ENCODE measurements around the gene P2RX2. TPM values are rescaled to one million over a fixed set of nuclear protein-coding genes. Genes with fewer than 3 reads are reported as not detected.

P2RX2 gene
- total RNA-seq, 1 donor from 2014 or later: not detected

- H4K20me1 ChIP-seq (ENCODE audit: low read depth): peaks cover 4% of the 10 kb centered on the region
- no peak overlapping the region for H3K4me3 ChIP-seq
- no peak overlapping the region for H3K9ac ChIP-seq
- Mint-ChIP-seq H3K27me3 (ENCODE audit: insufficient read depth, low read depth) (peaks cover 11% of the 10 kb centered on the region), H3K4me3 (peak overlapping the region; percentile 44), H3K9me3 (peaks cover 2% of the 10 kb centered on the region), H3K27ac (no peak overlapping the region), H3K4me1 (peaks cover 18% of the 10 kb centered on the region), H3K36me3 (no peaks in the 10 kb centered on the region)
- no peak overlapping the region for H3K27ac ChIP-seq
- no peaks in the 10 kb centered on the region for H3K9me3 ChIP-seq (ENCODE audit: low read depth)
- H3K36me3 ChIP-seq: no peaks in the 10 kb centered on the region
- TF ChIP-seq CTCF (IDR thresholded peaks at IDR 0.05): no peak
- no peak for TF ChIP-seq EZH2phosphoT487 (IDR thresholded peaks at IDR 0.05)
- TF ChIP-seq EZH2 (IDR thresholded peaks at IDR 0.05): no peak
- H3F3A ChIP-seq (ENCODE audit: low read depth): peaks cover 14% of the 10 kb centered on the region
- no peaks in the 10 kb centered on the region for H3K79me2 ChIP-seq (ENCODE audit: low read depth)
- no peak overlapping the region for H2AFZ ChIP-seq (replicated peaks)
- no peak overlapping the region for H3K4me2 ChIP-seq
- DNase-seq (ENCODE audit: low spot score): peak; percentile 97
- H3K4me1 ChIP-seq: no peaks in the 10 kb centered on the region
- H3K27me3 ChIP-seq: peaks cover 92% of the 10 kb centered on the region
Observed at GRCh38 chr12:132593938-132594358, 24.6 kb upstream of the P2RX2 start.

DNA sequence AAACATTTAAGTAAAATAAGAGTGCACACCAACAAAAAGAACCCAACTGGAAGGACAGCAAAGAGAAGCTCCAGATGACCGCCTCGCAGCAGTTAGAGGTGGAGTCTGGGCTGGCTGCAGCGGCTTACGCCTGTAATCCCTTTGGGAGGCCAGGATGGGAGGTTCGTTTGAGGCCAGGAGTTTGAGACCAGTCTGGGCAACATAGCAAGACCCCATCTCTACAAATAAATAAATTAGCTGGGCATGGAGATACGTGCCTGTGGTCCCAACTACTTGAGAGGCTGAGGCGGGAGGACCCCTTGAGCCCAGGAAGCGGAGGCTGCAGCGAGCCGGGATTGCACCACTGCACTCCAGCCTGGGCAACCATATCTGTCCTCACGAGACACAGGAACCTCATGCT lies 23.4 kb upstream of the P2RX2 start:
- no peak overlapping the region for H3K27ac Mint-ChIP-seq
- Histone ChIP-seq H3K9ac (no peak overlapping the region), H3K4me3 (no peak overlapping the region), H3F3A (ENCODE audit: low read depth) (peaks cover 14% of the 10 kb centered on the region), H3K4me1 (no peaks in the 10 kb centered on the region), H3K79me2 (ENCODE audit: low read depth) (no peaks in the 10 kb centered on the region), H2AFZ (replicated peaks) (no peak overlapping the region), H3K27ac (no peak overlapping the region), H3K9me3 (ENCODE audit: low read depth) (no peaks in the 10 kb centered on the region), H3K36me3 (no peaks in the 10 kb centered on the region), H4K20me1 (ENCODE audit: low read depth) (peaks cover 4% of the 10 kb centered on the region), H3K27me3 (peaks cover 92% of the 10 kb centered on the region), H3K4me2 (no peak overlapping the region)
- H3K9me3 Mint-ChIP-seq: peaks cover 2% of the 10 kb centered on the region
- TF ChIP-seq CTCF (IDR thresholded peaks at IDR 0.05): no peak
- TF ChIP-seq EZH2phosphoT487 (IDR thresholded peaks at IDR 0.05): no peak
- no peak for TF ChIP-seq EZH2 (IDR thresholded peaks at IDR 0.05)
- no peak for DNase-seq (ENCODE audit: low spot score)
- H3K4me3 Mint-ChIP-seq: no peak overlapping the region
- no peaks in the 10 kb centered on the region for H3K36me3 Mint-ChIP-seq
- H3K27me3 Mint-ChIP-seq (ENCODE audit: insufficient read depth, low read depth): peaks cover 13% of the 10 kb centered on the region
- peaks cover 25% of the 10 kb centered on the region for H3K4me1 Mint-ChIP-seq

- peaks cover 32% of the 10 kb centered on the region for H3K4me1 Mint-ChIP-seq
- no peaks in the 10 kb centered on the region for H3K79me2 ChIP-seq (ENCODE audit: low read depth)
- no peaks in the 10 kb centered on the region for H3K4me1 ChIP-seq
- no peak overlapping the region for H3K27ac ChIP-seq
- no peak for DNase-seq (ENCODE audit: low spot score)
- H3K27me3 ChIP-seq: peaks cover 92% of the 10 kb centered on the region
- no peak overlapping the region for H2AFZ ChIP-seq (replicated peaks)
- peaks cover 2% of the 10 kb centered on the region for H3K9me3 Mint-ChIP-seq
- no peaks in the 10 kb centered on the region for H3K36me3 ChIP-seq
- TF ChIP-seq CTCF (IDR thresholded peaks at IDR 0.05) (no peak), EZH2 (IDR thresholded peaks at IDR 0.05) (no peak), EZH2phosphoT487 (IDR thresholded peaks at IDR 0.05) (no peak)
- H3K27me3 Mint-ChIP-seq (ENCODE audit: insufficient read depth, low read depth): peaks cover 12% of the 10 kb centered on the region
- H3K4me3 ChIP-seq: no peak overlapping the region
- H3K36me3 Mint-ChIP-seq: no peaks in the 10 kb centered on the region
- no peak overlapping the region for H3K4me2 ChIP-seq
- peaks cover 4% of the 10 kb centered on the region for H4K20me1 ChIP-seq (ENCODE audit: low read depth)
- peak overlapping the region; percentile 73 for H3K4me3 Mint-ChIP-seq
- H3K9me3 ChIP-seq (ENCODE audit: low read depth): no peaks in the 10 kb centered on the region
- no peak overlapping the region for H3K27ac Mint-ChIP-seq
- no peak overlapping the region for H3K9ac ChIP-seq
- peaks cover 14% of the 10 kb centered on the region for H3F3A ChIP-seq (ENCODE audit: low read depth)
Observed at GRCh38 chr12:132596016-132596415, 22.6 kb upstream of the P2RX2 start.

Data from neural progenitor cell (in vitro differentiated cells).